Fibroblast of lung (primary cell): Measurements from ENCODE around the gene SH3BP4.

Experiments used
- EZH2 ChIP-seq: IDR thresholded peaks from 2 replicates; pipeline ENCODE4 v1.5.1; 2012; ENCODE audit warnings: low read length, control low read depth, mild to moderate bottlenecking; ENCODE audit errors: missing control alignments
- TF ChIP-seq, protein P1 (sequence below), 2 donors: IDR thresholded peaks in 1 of 2; conservative IDR thresholded peaks in 1 of 2; 1 replicate in 1 of 2; 2 replicates in 1 of 2; pipeline ENCODE4 v1.5.1; 2011 to 2012; ENCODE audit warnings: low read length in 2 of 2, control low read depth in 1 of 2, inconsistent platforms in 1 of 2, low read depth in 1 of 2, mild to moderate bottlenecking in 1 of 2

DNA sequence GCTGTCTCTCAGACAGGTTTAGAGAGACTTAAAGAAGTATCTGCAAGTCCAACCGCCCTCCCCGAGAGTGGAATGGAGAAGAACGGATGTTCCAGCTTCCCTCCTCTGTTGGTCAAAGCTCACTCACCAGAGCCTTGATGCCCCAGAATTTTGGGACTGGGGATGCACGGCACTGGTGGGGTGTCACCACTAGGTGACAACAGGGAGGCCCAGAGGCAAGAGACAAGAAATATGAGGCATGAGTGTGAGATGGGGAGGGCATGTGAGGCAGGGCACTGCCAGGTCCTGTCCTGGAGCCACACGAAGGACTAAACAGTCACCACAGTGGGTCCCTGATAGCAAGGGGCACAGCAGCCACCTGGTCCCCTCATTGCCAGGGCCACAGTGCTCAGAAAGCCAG is 35.1 kb upstream of the SH3BP4 start:
- TF ChIP-seq, protein P1, sequence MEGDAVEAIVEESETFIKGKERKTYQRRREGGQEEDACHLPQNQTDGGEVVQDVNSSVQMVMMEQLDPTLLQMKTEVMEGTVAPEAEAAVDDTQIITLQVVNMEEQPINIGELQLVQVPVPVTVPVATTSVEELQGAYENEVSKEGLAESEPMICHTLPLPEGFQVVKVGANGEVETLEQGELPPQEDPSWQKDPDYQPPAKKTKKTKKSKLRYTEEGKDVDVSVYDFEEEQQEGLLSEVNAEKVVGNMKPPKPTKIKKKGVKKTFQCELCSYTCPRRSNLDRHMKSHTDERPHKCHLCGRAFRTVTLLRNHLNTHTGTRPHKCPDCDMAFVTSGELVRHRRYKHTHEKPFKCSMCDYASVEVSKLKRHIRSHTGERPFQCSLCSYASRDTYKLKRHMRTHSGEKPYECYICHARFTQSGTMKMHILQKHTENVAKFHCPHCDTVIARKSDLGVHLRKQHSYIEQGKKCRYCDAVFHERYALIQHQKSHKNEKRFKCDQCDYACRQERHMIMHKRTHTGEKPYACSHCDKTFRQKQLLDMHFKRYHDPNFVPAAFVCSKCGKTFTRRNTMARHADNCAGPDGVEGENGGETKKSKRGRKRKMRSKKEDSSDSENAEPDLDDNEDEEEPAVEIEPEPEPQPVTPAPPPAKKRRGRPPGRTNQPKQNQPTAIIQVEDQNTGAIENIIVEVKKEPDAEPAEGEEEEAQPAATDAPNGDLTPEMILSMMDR (conservative IDR thresholded peaks at IDR 0.05 in 1 of 2, IDR thresholded peaks at IDR 0.05 in 1 of 2; ENCODE audit: low read depth in 1 of 2, low read length in 2 of 2): no peak
- TF ChIP-seq EZH2: no peak
